GM12891 (cell line): ENCODE measurements around the gene CYP26C1.

Source experiments
- DNase-seq: peaks from one replicate; pipeline ENCODE4 v3.0.0; 2011; ENCODE audit warnings: low spot score; ENCODE audit not compliant: insufficient read length
- FAIRE-seq: peaks from 2 replicates; lab custom pipeline; 2011; peaks lifted over from hg19 to GRCh38; lab: Jason Lieb, UNC
- PAX5 ChIP-seq: IDR thresholded peaks from 2 replicates; pipeline ENCODE4 v1.6.1; 2011; ENCODE audit warnings: low read length, moderate library complexity, mild to moderate bottlenecking; ENCODE audit not compliant: insufficient read depth, severe bottlenecking
- POLR2A ChIP-seq: IDR thresholded peaks from 2 replicates; pipeline ENCODE4 v1.6.1; 2011; ENCODE audit warnings: low read depth, low read length, control low read depth
- POLR2AphosphoS5 ChIP-seq: IDR thresholded peaks from 2 replicates; pipeline ENCODE4 v1.6.1; 2011; ENCODE audit warnings: low read depth, low read length, control low read depth
- POU2F2 ChIP-seq: IDR thresholded peaks from 2 replicates; pipeline ENCODE4 v1.6.1; 2011; ENCODE audit warnings: low read depth, mild to moderate bottlenecking, control low read depth, low read length, moderate library complexity
- SPI1 ChIP-seq: IDR thresholded peaks from 2 replicates; pipeline ENCODE4 v1.6.1; 2011; ENCODE audit warnings: low read depth, low read length, control low read depth
- TAF1 ChIP-seq: IDR thresholded peaks from 2 replicates; pipeline ENCODE4 v1.6.1; 2011; ENCODE audit warnings: low read depth, low read length, control low read depth

CYP26C1 gene

DNA sequence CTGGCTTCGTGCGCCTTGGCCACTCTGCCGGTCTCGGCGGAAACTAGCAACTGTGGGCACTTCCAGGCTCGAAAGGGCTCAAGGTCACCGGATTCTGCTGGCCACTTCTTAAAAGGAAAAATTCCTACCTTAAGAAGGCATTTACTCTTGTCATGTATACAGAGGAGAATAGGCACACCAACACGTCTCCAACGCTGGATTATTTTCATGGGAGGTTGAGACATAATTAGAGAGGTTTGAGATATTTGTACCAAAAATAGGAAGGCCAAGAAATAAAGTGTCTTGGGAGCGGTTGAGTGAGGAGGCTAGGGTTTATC, 8.6 kb downstream of the CYP26C1 start:
- no peak for DNase-seq
- TF ChIP-seq SPI1 = no peak
- TF ChIP-seq POU2F2 = no peak
- no peak for TF ChIP-seq PAX5
- no peak for TF ChIP-seq POLR2A
- no peak for TF ChIP-seq POLR2AphosphoS5
- TF ChIP-seq TAF1 = no peak
- no peak for FAIRE-seq

DNA sequence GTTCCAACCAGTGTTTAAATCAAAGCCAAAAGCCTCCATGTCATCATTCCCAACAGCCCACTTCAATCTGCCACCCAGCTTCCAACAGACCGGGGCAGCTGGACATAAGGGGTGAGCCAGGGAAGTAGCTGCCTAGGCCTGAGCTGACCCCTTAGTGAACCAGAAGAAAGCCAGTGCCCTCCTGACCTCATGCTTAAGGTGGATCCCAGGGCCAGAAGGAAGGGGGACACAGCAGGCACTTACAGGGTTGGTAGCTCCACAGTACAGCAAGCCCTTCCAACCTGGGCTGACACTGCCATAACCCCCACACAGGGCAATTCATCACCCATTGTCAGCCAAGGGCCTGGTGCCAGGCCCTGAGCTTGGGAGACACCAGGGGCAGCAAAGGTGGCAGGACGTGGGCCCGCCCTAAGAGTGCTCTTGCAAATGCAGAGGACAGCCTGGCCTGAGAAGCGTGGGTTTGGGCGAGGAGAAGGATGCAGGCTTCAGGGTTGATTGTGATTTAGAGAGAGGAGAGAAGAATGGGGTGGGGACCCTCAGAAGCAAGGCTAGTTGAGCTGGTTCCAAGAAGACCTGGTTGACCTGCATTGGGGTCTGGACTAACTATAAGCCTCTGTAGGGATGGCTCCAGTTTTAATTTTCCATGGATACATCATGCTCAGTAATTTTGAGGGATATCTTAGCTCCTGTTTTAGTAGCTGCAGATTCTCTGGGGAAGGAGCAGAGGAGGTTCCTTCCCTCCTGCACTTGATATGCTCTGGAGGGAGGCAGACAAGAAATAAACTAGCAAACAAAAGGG, 10.0 kb downstream of the CYP26C1 start:
- FAIRE-seq = no peak
- no peak for TF ChIP-seq POLR2AphosphoS5
- TF ChIP-seq PAX5 = no peak
- no peak for TF ChIP-seq TAF1
- no peak for TF ChIP-seq SPI1
- TF ChIP-seq POU2F2 = no peak
- no peak for TF ChIP-seq POLR2A
- no peak for DNase-seq

DNA sequence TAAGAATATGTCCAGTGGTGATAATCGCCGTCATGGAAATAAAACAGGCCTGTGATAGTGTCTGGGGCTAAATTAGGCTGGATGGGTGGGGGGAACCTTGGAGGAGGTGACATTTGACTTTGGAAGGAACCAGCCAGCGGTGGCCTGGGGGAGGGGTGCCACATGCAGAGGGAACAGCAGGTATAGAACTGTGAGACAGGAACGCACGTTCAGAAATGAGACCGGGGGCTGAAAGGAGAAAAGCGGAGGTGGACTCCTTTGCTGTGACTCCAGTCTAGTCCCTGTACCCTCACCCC, 10.5 kb downstream of the CYP26C1 start:
- DNase-seq (no peak), FAIRE-seq (no peak)
- TF ChIP-seq POLR2A (no peak), POU2F2 (no peak), SPI1 (no peak), POLR2AphosphoS5 (no peak), PAX5 (no peak)

DNA sequence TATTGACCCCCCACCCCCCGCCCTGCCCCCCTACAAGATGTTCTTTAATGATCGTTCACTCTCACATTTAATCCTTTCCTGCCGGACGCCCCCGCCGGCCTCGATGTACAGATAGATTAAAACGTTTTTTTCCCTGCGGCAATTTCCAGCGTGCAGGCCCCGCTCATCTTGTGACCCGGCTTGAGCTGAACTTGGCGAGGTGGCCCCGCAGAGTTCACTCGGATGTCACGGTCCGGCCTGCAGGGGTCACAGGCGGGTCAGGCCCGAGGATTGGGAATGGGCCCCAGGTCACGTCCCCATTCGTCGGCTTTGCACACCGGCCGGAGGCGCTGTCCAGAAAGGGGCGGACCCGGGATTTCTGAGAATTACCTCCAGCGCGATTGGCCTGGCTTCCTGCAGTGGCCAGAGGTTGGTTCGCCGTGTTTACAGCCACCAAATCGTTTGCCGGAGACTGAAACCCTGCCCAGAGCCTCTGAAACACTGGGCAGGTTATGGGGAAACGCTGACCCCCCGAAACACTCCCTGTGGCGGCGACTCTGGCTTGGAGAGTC, 11.2 kb downstream of the CYP26C1 start:
- FAIRE-seq (no peak), DNase-seq (no peak)
- no peak for TF ChIP-seq SPI1
- TF ChIP-seq POLR2AphosphoS5 = no peak
- TF ChIP-seq TAF1 = no peak
- no peak for TF ChIP-seq POLR2A
- TF ChIP-seq PAX5 = no peak
- TF ChIP-seq POU2F2 = no peak

DNA sequence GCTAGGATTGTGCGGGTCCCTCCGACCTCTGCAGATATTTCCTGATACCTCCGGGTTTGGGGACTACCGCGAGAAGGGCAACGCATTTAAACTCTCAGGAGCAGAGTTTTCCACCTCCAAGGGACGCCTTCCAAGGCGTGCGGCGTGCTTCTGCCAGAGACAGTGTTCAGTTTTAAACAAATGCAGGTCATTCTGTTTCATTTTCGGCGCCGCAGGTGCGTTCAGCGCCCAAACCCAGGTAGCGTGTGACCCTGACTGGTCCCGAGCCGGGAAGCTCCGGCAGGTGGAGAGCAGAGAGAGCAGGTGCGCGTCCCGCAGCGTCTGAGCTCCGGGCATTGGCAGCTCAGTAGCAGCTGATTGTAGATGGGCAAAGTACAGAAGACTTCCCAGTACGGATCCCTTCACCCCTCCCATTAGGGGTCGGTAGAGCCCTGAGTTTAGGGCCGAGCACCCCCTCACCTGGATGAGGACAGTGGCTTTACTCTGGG, 11.7 kb downstream of the CYP26C1 start:
- no peak for DNase-seq
- FAIRE-seq = no peak
- no peak for TF ChIP-seq POLR2A
- TF ChIP-seq SPI1 = no peak
- TF ChIP-seq POLR2AphosphoS5 = no peak
- no peak for TF ChIP-seq POU2F2
- TF ChIP-seq PAX5 = no peak
- no peak for TF ChIP-seq TAF1

DNA sequence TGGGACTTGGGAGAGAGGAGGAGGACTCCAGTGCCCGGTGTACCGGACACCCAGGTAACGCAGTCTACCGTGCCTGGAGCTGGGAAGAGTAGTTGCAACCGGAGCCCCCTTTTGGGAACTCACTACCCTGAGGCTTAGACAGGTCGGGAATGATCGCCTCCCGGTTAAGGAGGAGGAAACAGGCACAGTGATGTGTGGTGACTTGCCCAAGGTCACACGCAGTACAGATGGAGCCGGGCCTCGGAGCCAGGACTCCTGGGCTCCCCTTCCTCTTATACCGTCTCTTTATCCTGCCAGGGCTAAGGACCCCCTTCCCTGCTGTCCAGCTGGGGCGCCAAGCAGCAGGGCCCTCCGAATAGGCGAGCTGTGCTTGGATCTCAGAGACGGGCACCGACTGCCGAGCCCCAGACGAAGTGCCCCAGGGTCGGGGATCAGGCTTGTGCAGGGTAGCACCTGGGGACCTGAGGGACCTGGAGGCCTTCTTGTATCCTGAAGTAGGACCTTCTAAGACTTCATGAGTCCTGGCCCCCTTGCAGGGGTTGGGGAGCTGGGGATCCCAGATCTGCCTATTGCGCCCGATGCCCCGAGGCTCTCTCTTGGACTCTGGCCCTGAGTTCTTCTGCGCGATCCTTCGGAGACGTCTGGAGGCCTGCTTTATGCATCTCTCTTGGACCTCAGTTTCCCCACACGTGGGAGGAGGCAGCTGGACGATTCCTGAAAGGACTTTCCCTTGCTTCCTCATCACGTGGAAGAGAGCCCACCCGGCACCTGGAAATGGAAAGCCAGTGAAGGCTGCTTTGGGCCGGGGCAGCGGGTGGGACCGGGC, 12.3 kb downstream of the CYP26C1 start:
- DNase-seq (no peak), FAIRE-seq (no peak)
- TF ChIP-seq PAX5 = no peak
- TF ChIP-seq SPI1 = no peak
- no peak for TF ChIP-seq POLR2A
- TF ChIP-seq POU2F2 = no peak
- TF ChIP-seq TAF1 = no peak
- TF ChIP-seq POLR2AphosphoS5 = no peak

DNA sequence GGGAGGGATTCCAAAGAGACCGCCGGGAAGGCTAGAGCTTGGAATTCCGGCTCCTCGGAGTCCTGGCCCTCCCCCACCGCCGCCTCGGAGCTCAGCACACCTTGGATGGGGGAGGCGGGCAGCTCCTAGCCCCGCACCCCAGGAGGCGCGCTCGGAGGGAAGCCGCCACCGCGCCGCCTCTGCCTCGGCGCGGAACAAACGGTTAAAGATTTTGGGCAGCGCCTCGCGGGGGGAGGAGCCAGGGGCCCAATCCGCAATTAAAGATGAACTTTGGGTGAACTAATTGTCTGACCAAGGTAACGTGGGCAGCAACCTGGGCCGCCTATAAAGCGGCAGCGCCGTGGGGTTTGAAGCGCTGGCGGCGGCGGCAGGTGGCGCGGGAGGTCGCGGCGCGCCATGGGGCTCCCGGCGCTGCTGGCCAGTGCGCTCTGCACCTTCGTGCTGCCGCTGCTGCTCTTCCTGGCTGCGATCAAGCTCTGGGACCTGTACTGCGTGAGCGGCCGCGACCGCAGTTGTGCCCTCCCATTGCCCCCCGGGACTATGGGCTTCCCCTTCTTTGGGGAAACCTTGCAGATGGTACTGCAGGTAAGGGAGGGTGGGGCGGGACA, 13.0 kb downstream of the CYP26C1 start, which contains the start of gene CYP26A1:
Gene CYP26A1 (plus strand): TSS at position 355 of the 608 bp plus-strand sequence. CDS start 42 bp downstream, at position 397.
- FAIRE-seq (no peak), DNase-seq (no peak)
- TF ChIP-seq POU2F2 = no peak

DNA sequence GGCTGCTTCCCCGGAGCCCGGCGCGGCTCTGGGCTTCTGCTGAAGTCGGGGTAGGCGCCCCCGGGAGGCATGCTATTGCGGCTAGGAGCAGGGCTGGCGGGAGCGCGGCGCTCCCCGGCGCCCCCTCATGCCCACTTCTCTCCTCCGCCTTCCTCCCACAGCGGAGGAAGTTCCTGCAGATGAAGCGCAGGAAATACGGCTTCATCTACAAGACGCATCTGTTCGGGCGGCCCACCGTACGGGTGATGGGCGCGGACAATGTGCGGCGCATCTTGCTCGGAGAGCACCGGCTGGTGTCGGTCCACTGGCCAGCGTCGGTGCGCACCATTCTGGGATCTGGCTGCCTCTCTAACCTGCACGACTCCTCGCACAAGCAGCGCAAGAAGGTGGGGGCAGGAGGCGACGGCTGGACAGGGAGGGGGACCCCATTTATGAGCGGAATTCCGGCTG, 13.6 kb downstream of the CYP26C1 start:
- TF ChIP-seq SPI1 (no peak), POLR2AphosphoS5 (no peak), POLR2A (no peak), POU2F2 (no peak), TAF1 (no peak), PAX5 (no peak)
- DNase-seq (peak; percentile 34), FAIRE-seq (no peak)

DNA sequence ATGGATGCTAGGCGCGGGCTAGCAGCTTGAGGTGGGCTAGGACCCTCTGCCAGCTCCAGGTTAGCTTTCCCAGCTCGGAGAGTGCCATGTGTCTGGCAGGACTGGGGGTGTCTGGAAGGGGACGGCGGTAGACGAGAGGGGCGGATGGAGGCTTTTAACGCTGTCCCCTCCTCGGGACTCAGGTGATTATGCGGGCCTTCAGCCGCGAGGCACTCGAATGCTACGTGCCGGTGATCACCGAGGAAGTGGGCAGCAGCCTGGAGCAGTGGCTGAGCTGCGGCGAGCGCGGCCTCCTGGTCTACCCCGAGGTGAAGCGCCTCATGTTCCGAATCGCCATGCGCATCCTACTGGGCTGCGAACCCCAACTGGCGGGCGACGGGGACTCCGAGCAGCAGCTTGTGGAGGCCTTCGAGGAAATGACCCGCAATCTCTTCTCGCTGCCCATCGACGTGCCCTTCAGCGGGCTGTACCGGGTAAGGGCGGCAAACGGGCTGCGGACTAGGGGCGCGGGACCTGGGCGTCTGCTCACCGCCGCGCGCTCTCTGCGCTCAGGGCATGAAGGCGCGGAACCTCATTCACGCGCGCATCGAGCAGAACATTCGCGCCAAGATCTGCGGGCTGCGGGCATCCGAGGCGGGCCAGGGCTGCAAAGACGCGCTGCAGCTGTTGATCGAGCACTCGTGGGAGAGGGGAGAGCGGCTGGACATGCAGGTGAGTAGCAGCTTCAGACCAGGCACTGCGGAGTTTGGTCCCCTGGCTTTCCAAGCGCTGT, 14.2 kb downstream of the CYP26C1 start:
- DNase-seq (no peak), FAIRE-seq (no peak)

More for the DNA sequence above, 14.2 kb downstream of the CYP26C1 start:
- TF ChIP-seq POU2F2 (no peak), POLR2A (no peak), PAX5 (no peak), SPI1 (no peak)
